8988T (cell line): ENCODE results near the gene SLC22A1.

Source experiments
- DNase-seq: peaks from one replicate; pipeline ENCODE4 v3.0.0; 2011

The SLC22A1 gene

DNA sequence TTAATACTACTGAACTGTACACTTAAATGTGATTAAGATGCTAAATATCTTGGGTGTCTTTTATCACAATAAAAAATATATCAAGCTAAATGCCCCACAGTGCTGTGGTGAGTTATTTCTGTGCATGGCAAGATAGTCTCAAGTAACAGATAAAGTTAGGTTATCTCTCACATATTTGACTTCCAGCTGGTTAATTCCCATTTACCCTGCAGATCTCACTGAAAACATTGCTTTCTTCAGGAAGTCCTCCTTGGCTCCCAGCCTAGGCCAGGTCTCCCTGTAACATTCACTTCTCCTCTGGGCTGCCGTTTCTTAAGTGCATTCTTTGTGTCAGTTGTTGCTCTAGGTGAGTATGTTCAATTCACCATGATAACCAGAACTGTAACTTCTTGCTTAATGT lies 59.1 kb downstream of the SLC22A1 start:
- DNase-seq, result no peak

DNA sequence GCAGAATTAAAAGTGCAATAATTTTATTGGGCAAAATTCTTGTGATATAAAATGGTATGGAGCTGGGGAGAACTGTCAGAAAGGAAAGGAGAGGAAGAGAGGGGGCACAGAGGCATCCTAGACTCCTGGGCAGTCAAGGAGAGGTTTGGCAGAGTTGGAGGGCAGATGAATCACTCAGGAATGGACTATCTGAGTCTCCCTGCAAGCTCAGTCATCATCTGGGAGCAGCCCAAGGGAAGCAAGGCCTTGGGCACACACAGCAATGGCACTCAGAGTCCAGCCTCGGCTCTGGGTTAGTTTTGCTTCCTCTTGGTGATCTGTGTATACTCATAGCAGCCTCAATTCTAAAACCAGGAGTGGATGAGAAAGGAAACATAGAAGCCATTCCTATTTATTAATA lies 67.2 kb downstream of the SLC22A1 start:
- no peak for DNase-seq

DNA sequence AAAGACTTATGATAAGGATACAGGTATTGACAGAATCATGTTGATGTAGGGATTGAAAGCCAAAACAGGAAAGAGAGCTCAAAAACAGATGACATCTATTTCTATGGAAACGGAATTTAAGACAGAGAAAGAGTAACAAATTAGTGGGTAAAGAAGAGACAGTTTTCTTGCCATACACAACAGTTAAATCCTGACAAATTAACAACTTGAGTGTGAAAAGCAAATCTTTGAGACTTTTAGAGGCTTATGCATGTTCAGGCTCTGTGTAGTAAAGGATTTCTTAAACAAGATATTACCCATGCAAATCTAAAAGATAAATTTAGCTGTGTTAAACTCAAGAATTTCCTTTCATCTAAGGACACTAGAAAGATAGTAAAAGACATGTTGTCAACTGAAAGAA lies 68.5 kb downstream of the SLC22A1 start:
- DNase-seq, result no peak

DNA sequence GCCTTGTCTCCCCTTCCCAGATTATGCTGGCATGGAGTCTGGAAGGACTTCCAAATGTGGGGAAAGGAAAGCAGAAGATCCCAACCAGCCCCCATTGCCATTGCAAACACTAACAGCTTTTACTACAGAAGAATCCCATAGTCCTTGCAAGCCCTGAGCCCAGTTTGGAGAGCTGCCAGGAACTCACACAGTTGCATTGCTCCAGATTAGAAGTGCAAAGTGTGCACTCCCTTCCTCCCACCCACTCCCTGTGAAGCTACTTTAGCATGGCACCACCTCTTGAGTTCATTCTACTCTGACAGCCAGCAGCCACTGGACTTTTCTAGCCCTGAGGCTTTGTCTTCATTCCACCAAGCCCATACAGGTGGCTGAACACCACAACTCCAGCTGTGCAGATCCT lies 69.4 kb downstream of the SLC22A1 start:
- no peak for DNase-seq

DNA sequence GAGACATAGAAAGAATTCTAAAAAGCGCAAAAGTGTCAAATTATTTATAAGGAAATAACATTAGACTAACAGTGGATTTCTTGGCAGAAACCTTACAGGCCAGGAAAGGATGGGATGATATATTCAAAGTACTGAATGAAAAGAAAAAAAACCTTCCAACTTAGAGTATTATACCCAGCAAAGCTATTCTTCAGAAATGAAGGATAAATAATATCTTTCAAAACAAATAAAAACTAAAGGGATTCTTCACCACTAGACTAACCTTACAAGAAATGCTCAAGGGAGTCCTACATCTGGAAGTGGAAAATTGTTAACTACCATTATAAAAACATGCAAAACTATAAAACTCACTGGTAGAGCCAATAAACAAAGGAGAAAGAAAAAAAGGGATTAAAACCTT lies 71.2 kb downstream of the SLC22A1 start:
- no peak for DNase-seq

DNA sequence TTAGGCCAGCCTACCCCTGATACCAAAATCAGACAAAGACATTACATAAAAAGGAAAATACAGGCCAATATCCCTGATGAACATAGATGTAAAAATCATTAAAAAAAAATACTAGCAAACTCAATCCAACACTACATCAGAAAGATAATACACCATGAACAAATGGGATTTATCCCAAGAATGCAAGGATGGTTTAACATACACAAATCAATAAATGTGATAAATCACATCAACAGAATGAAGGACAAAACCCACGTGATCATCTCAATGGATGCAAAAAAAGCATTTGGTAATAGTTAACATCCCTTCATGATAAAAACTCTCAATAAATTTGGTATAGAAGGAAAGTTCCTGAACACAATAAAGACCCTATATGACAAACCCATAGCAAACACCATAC lies 73.2 kb downstream of the SLC22A1 start:
- no peak for DNase-seq

DNA sequence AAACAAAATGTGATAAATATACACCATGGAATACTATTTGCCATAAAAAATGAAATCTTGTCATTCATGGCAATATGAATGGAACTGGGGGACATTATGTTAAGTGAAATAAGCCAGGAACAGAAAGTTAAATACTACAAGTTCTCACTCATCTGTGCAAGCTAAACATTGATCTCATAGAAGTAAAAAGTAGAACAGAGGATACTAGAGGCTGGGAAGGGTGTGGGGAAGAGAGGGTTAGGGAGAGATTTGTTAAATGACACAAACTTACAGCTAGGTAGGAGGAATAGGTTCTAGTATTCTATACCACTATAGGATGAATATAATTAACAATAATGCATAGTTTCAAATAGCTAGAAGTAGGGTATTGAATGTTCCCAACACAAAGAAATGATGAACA lies 76.0 kb downstream of the SLC22A1 start:
- no peak for DNase-seq

DNA sequence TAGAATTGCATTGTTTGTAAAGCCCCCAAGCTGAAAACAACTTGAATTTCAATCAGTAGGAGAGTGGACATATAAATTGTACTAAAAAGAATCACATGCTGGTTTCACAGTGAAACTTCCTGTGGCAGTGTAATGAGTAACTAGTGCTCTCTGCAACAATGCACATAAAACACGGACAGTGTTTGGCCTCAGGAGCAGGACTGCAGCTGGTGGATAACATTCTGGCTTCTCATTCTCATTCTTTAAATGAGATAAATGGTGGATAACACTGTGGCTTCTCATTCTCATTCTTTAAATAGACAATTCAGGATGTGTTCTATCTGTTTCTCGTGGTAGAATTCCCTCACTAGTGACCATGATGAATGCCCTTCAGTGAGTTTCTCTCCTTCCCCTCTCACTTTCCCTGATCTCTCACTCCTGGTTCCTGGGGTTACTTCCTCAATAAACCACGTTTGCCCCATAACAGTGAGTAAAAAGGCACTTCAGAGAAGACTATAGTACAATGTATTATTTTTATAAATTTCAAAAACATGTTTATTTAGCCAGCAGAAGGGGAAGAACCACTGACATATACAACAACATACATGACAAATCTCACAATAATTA lies 77.1 kb downstream of the SLC22A1 start:
- DNase-seq, result no peak

DNA sequence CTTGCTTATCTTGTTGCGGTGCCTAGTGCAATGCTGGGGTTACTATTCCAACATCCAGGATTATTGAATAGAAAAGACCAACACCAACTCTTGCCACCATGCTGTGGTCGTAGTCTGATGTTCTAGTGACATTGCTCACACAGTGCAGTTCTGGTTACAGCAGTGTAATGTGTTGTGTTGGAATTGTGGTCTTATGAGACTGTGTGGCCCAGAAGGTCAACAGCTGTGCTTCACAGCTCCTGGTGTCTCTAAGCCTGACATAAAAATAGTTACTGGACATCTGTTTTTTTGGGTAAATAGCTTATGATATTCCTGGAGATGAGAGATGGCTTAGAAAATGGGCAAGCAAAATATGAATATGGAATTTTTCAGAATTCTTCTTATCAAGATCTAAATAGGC lies 79.4 kb downstream of the SLC22A1 start:
- no peak for DNase-seq

DNA sequence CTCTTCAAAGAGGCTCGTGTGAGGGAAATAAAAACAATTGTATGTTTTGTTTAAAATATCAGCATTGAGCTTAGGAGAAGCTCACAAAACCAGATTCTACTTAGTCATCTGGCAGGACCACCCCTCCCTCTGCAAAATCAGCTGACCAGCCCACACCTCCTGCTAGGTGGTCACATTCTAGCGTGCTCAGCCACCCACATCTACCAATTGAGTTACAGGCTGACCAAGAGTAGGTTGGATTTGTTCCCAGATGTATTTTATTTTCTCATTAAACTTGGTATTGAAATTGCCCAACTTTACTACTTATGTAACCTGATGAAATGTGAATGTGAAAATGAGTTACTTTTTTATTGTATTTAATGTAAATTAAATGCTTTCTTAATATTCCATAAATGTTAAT lies 80.8 kb downstream of the SLC22A1 start:
- DNase-seq, result no peak

DNA sequence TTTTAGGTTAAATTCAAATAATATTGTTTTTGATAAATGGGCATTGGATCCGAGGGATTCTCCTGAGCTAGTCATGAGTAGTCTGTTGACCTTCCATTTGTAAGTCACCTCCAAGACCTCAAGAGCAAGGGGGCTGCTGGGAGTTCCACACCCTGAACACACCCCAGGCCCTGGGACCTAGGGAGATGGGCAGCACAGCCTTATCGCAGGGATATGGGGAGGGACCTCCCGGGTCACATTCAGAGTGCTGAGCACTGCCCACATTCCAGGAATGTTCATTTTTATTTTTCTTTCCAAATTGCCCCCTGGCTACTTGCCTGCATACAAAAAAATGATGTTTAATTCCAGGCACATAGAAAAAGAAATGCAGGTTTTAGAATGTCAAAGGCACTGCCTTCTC lies 81.5 kb downstream of the SLC22A1 start:
- no peak for DNase-seq

DNA sequence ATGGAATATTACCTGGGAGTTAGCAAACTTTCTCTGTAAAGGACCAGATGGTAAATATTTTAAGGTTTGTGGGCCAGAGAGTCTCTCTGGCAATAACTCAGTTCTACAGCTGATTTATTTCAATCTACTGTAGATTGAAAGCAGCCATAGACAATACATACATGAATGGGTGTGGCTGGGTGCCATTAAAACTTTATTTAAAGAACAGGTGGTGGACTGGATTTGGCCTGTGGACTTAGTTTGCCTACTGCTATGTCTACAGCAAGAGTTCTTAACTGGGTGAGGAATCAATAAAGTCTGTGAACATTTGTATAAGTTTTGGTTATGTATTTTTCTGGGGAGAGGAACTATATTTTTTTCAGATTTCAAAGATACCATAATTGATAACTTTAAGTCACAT lies 81.9 kb downstream of the SLC22A1 start:
- DNase-seq, result no peak

DNA sequence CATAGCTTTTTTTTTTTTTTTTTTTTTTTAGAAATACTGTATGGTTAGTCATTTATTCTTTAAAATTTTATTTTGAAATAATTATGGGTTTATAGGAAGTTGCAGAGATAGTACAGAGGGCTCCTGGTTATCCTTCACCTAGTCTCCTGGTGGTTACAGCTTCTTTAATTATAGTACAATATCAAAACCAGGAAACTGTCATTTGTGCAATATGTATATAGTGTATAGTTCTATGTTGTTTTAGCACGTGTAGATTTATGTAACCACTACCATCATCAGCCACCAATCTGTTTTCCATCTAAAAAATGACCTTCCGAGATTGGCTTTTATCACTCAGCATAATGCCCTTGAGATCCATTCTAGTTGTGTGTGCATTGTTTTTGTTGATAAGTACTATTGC lies 82.3 kb downstream of the SLC22A1 start:
- DNase-seq, result no peak

DNA sequence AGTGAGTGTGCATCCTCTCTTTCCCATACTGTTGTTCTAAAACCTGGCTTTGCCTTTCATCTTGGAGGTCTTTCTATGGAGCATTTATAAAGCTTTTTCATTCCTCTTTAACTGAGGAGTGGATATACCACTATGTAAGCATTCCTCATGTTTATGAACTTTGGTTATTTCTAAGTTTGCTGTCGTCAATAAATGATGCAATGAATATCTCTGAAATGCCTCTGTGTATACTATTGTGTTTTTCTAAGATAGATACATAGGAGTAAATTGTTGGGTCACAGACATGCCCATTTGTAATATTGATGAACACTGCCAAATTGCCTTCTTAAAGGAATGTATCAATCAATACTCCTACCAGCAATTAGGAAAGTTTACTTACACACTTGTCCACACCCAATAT lies 83.1 kb downstream of the SLC22A1 start:
- DNase-seq, result no peak

DNA sequence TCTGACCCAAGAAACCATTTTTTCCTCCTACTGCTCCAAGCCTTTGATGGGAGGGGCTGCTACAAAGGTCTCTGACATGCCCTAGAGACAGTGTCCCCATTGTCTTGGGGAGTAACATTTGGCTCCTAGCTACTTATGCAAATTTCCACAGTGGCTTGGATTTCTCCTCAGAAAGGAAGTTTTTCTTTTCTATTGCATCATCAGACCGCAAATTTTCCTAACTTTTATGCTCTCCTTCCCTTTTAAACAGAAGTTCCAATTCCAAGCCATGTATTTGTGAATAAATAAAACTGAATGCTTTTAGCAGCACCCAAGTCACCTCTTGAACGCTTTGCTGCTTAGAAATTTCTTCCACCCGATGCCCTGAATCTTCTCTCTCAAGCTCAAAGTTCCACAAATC lies 86.0 kb downstream of the SLC22A1 start:
- no peak for DNase-seq
